GM13977 (cell line): Measurements from ENCODE around the gene SPAG9.

ENCODE experiments used
- DNase-seq: peaks from one replicate; pipeline ENCODE4 v3.0.0; 2012; ENCODE audit warnings: low spot score
- in situ Hi-C: fragments of 300-500 bp; cut with MboI; formaldehyde crosslinking; loops from one replicate; pipeline ENCODE4 v1.12.0; 2022; ENCODE audit warnings: low sequenced_read_pairs, low pct_unique_long_range_greater_than_20kb, mixed read lengths, inconsistent platforms; ENCODE audit not compliant: unreplicated experiment
- TF ChIP-seq, protein P1 (sequence below): IDR thresholded peaks from 2 replicates; pipeline ENCODE4 v1.5.1; 2012; ENCODE audit warnings: mild to moderate bottlenecking, control low read depth; ENCODE audit not compliant: insufficient read depth; ENCODE audit errors: extremely low read depth, missing control alignments

Gene SPAG9

DNA sequence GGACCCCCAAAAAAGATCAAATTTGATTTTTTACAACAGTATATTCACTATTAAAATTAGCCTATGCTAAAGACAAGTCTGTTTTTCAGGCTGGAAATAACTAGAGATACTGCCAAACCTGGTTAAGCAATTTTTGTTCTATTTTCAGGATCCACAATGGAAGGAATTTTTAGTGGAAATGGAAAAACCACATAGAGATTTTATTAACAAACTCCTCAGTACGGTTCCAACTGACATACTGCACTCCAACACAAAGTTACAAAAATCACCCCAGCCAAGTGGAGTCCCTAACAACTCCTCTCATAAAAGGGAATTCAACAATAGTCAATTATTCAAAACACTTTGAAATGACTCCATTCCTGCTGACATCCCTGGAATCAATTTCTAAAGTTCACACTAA is 152.9 kb downstream of the SPAG9 start:
- no peak for DNase-seq
- TF ChIP-seq, protein P1, sequence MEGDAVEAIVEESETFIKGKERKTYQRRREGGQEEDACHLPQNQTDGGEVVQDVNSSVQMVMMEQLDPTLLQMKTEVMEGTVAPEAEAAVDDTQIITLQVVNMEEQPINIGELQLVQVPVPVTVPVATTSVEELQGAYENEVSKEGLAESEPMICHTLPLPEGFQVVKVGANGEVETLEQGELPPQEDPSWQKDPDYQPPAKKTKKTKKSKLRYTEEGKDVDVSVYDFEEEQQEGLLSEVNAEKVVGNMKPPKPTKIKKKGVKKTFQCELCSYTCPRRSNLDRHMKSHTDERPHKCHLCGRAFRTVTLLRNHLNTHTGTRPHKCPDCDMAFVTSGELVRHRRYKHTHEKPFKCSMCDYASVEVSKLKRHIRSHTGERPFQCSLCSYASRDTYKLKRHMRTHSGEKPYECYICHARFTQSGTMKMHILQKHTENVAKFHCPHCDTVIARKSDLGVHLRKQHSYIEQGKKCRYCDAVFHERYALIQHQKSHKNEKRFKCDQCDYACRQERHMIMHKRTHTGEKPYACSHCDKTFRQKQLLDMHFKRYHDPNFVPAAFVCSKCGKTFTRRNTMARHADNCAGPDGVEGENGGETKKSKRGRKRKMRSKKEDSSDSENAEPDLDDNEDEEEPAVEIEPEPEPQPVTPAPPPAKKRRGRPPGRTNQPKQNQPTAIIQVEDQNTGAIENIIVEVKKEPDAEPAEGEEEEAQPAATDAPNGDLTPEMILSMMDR = no peak
- in situ Hi-C loops = no loop called here

GRCh38 chr17:50966163-50966666 is 154.5 kb downstream of the SPAG9 start:
- DNase-seq = no peak
- TF ChIP-seq, protein P1 = no peak
- in situ Hi-C loops = no loop called here

GRCh38 chr17:50963139-50963538 is 157.5 kb downstream of the SPAG9 start:
- TF ChIP-seq, protein P1 = no peak
- in situ Hi-C loops = no loop called here
- DNase-seq = no peak

DNA sequence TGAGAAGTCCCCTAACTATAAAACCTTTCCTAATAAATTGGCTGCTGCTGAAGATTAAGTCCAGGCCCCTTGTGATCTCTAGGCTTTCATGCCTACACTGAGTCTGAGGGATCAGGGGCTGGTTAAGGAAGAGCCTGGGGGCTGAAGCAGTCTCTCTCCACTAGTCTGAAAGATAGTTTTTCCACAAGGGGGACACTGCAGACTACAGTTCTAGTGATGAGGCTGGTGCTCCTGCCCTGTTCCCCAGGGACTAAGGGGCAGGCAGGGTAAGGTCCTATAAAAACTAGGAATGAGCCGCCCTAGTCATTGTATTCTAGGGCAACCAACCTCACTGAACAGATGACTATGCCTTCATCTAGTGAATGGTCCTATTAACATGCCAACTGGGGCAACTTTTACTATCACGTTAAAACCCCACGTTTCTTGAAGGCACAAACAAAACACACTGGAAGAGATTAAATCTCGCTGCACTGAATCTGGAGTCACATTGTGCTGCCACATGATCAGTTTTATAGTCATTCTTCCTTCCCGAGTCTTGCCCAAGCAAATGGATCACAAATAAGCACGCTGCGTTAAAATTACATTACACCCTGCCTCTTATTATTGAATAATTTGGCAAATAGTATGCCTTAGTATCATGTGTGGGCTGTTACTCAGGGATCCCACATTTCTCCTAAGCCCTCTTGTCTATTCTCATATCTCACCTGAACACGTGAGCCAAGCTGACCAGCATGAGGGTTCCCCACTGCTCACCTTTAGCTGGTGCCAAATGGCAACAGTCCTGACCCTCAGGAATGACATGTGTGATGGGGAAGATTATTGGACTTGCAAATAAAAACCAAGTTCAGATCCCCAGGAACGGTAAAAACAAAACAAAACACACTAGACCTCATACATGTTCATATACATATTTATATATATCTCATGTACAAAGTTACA is 159.1 kb downstream of the SPAG9 start:
- in situ Hi-C loops = no loop called here
- DNase-seq = no peak
- TF ChIP-seq, protein P1 = no peak

GRCh38 chr17:50959341-50959740 is 161.3 kb downstream of the SPAG9 start:
- in situ Hi-C loops = loop anchor here (5.0 to 10.0 kb wide), 2 partner anchors 97 to 175 kb away; no protein-coding TSS in a partner anchor
- DNase-seq = no peak
- TF ChIP-seq, protein P1 = no peak

DNA sequence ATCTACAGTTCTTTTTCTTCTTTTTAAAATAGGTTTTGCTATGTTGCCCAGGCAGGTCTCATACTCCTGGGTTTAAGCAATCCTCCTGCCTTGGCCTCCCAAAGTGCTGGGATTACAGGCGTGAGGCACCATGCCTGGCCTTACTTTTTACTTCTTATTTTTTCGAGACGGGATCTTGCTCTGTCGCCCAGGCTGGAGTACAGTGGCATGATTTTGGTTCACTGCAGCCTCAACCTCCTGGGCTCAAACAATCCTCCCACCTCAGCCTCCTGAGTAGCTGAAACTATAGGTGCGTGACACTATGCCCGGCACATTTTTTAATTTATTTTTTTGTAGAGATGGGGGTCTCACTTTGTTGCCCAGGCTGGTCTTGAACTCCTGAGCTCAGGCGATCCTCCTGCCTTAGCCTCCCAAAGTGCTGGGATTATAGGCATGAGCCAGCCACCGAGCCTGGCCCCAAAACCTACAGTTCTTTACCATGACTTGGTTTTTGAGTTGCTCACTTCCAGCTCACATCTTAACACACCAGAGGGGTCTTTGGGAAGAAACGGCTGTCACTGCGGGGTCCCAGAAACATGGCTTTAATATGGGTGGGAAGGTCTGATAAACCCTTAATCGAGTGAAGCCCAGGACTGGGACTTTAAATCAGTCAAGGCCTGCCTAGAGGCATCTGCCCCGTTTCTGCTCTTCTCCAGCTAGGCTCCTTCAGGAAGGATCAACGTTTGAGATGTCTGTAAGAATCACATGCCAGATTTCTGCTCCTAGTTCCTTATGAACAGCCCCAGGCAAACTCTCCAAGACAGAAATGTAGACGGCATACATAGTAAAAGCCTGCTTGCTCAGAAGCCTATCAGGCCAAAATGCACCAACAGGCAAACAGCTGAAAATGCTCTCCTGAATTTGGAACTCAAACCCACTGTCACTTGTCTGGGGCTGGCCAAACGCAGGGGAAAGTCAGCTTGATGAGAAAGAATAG is 162.8 kb downstream of the SPAG9 start:
- no peak for DNase-seq
- TF ChIP-seq, protein P1 = no peak
- in situ Hi-C loops = loop anchor here (5.0 to 10.0 kb wide), 2 partner anchors 96 to 173 kb away; no protein-coding TSS in a partner anchor
